H1 (cell line): ENCODE results near the gene RBM46. TPM values are rescaled to one million over a fixed set of nuclear protein-coding genes. Genes with fewer than 3 reads are reported as not detected.

Experiments used
- CTCF ChIA-PET: fragments of 300-600 bp; sonication (Branson Sonifier 250); formaldehyde crosslinking; loops from one replicate; lab custom pipeline; 2021; ENCODE audit not compliant: partially characterized antibody; lab: Charles Lee
- POLR2A ChIA-PET: fragments of 300-600 bp; sonication (Branson Sonifier 250); formaldehyde crosslinking; loops from one replicate; lab custom pipeline; 2021; ENCODE audit warnings: inconsistent platforms; ENCODE audit not compliant: partially characterized antibody; lab: Charles Lee
- DNase-seq, 2 experiments: peaks; one replicate each; pipeline versions ENCODE4 v3.0.0 to v3.0.0-alpha.2; 2010 to 2022; ENCODE audit warnings: low spot score in 2 of 2, low read depth in 1 of 2, mixed read lengths in 1 of 2
- FAIRE-seq: peaks from 2 replicates; lab custom pipeline; 2011; peaks lifted over from hg19 to GRCh38; lab: Jason Lieb, UNC
- H2AFZ ChIP-seq: 2 replicates; pipeline ENCODE4 v1.8.1; 2012; ENCODE audit warnings: low read length, inconsistent platforms
- H2AK5ac ChIP-seq: 2 replicates; pipeline ENCODE4 v1.6.1; 2013; ENCODE audit warnings: low read depth, low read length
- H2BK120ac ChIP-seq: replicated peaks from 2 replicates; pipeline ENCODE3; 2013; ENCODE audit warnings: low read depth, low read length, inconsistent platforms
- H2BK12ac ChIP-seq: 2 replicates; pipeline ENCODE4 v1.6.1; 2013; ENCODE audit warnings: low read depth, low read length
- H2BK15ac ChIP-seq: 2 replicates; pipeline ENCODE4 v1.6.1; 2013; ENCODE audit warnings: low read length
- H2BK20ac ChIP-seq: 2 replicates; pipeline ENCODE4 v1.6.1; 2013; ENCODE audit warnings: low read length
- H2BK5ac ChIP-seq: 2 replicates; pipeline ENCODE4 v1.6.1; 2013; ENCODE audit warnings: low read depth, low read length
- H3K14ac ChIP-seq: 2 replicates; pipeline ENCODE4 v1.6.1; 2013; ENCODE audit warnings: inconsistent platforms; ENCODE audit not compliant: insufficient read length
- H3K18ac ChIP-seq: 2 replicates; pipeline ENCODE4 v1.6.1; 2013; ENCODE audit warnings: low read length; ENCODE audit errors: extremely low read depth
- H3K23ac ChIP-seq: 2 replicates; pipeline ENCODE4 v1.6.1; 2013; ENCODE audit warnings: inconsistent platforms; ENCODE audit not compliant: insufficient read length
- H3K23me2 ChIP-seq: 2 replicates; pipeline ENCODE4 v1.6.1; 2013; ENCODE audit warnings: low read depth, low read length
- H3K27ac ChIP-seq: 2 replicates; pipeline ENCODE4 v1.6.1; 2011; ENCODE audit warnings: low read depth, low read length, inconsistent platforms
- H3K27me3 ChIP-seq, 4 experiments: replicated peaks in 1 of 4; 1 replicate in 1 of 4; 2 replicates in 3 of 4; pipeline versions ENCODE4 v1.6.1 to v1.8.1; 2011 to 2013; ENCODE audit warnings: low read length in 3 of 4, mild to moderate bottlenecking in 3 of 4, inconsistent platforms in 2 of 4, mixed read lengths in 2 of 4, moderate library complexity in 1 of 4; ENCODE audit not compliant: control insufficient read depth in 3 of 4, insufficient read depth in 3 of 4; ENCODE audit errors: extremely low read depth in 1 of 4
- H3K36me3 ChIP-seq, 4 experiments: 2 replicates each; pipeline versions ENCODE4 v1.6.1 to v1.8.1; 2011 to 2013; ENCODE audit warnings: mild to moderate bottlenecking in 4 of 4, low read length in 3 of 4, moderate library complexity in 2 of 4, control low read depth in 1 of 4, inconsistent platforms in 1 of 4; ENCODE audit not compliant: insufficient read depth in 4 of 4, control insufficient read depth in 2 of 4
- H3K4ac ChIP-seq: replicated peaks from 2 replicates; pipeline ENCODE3; 2013; ENCODE audit warnings: low read length, low read depth, mixed read lengths, inconsistent platforms; ENCODE audit not compliant: insufficient read length
- H3K4me1 ChIP-seq, 4 experiments: replicated peaks in 1 of 4; 1 replicate in 1 of 4; 2 replicates in 3 of 4; pipeline versions ENCODE4 v1.6.1 to v1.8.1; 2011 to 2013; ENCODE audit warnings: low read length in 3 of 4, inconsistent platforms in 2 of 4, mixed read lengths in 1 of 4; ENCODE audit not compliant: insufficient read depth in 4 of 4, control insufficient read depth in 3 of 4
- H3K4me2 ChIP-seq, 2 experiments: 2 replicates each; pipeline versions ENCODE4 v1.6.1 to v1.8.1; 2011 to 2013; ENCODE audit warnings: low read depth in 2 of 2, low read length in 2 of 2, control low read depth in 1 of 2, inconsistent platforms in 1 of 2, mild to moderate bottlenecking in 1 of 2; ENCODE audit not compliant: insufficient read depth in 1 of 2
- H3K4me3 ChIP-seq, 4 experiments: fragments of 200-600, 300-600 bp in 1 of 4; sonication (generic), shearing (Covaris generic), sonication (Bioruptor Twin) in 1 of 4; 2 replicates each; pipeline versions ENCODE4 v1.5.1 to v1.8.1; 2011 to 2016; ENCODE audit warnings: low read length in 4 of 4, low read depth in 3 of 4, control low read depth in 2 of 4, inconsistent platforms in 2 of 4, mild to moderate bottlenecking in 2 of 4, mixed read lengths in 1 of 4, moderate library complexity in 1 of 4; ENCODE audit not compliant: insufficient read depth in 2 of 4; ENCODE audit errors: extremely low read depth in 1 of 4
- H3K56ac ChIP-seq: replicated peaks from 2 replicates; pipeline ENCODE3; 2013; ENCODE audit warnings: low read depth, mild to moderate bottlenecking, mixed read lengths, low read length, inconsistent platforms; ENCODE audit not compliant: insufficient read length
- H3K79me1 ChIP-seq: 2 replicates; pipeline ENCODE4 v1.6.1; 2013; ENCODE audit warnings: low read depth, low read length, control low read depth
- H3K79me2 ChIP-seq, 2 experiments: 2 replicates each; pipeline versions ENCODE4 v1.6.1 to v1.8.1; 2012 to 2013; ENCODE audit warnings: low read length in 2 of 2, mild to moderate bottlenecking in 2 of 2, inconsistent platforms in 1 of 2; ENCODE audit not compliant: insufficient read depth in 2 of 2, control insufficient read depth in 1 of 2
- H3K9ac ChIP-seq, 4 experiments: replicated peaks in 1 of 4; 1 replicate in 1 of 4; 2 replicates in 3 of 4; pipeline versions ENCODE4 v1.6.1 to v1.8.1; 2011 to 2013; ENCODE audit warnings: low read depth in 3 of 4, low read length in 3 of 4, control low read depth in 2 of 4, mild to moderate bottlenecking in 2 of 4, moderate library complexity in 2 of 4, inconsistent platforms in 1 of 4; ENCODE audit errors: extremely low read depth in 1 of 4
- H3K9me3 ChIP-seq, 2 experiments: 2 replicates each; pipeline versions ENCODE4 v1.6.1 to v1.8.1; 2012 to 2013; ENCODE audit warnings: mild to moderate bottlenecking in 2 of 2, moderate library complexity in 2 of 2, control low read depth in 1 of 2, inconsistent platforms in 1 of 2, low read depth in 1 of 2, low read length in 1 of 2, mixed read lengths in 1 of 2; ENCODE audit not compliant: insufficient read depth in 2 of 2
- H4K20me1 ChIP-seq, 2 experiments: replicated peaks in 1 of 2; 2 replicates each; pipeline versions ENCODE3 to v1.8.1; 2011 to 2013; ENCODE audit warnings: inconsistent platforms in 2 of 2, low read length in 2 of 2, mild to moderate bottlenecking in 1 of 2; ENCODE audit not compliant: insufficient read depth in 2 of 2, control insufficient read depth in 1 of 2
- H4K5ac ChIP-seq: 2 replicates; pipeline ENCODE4 v1.6.1; 2013; ENCODE audit warnings: low read length, low read depth, mixed read lengths, inconsistent platforms; ENCODE audit not compliant: insufficient read length
- H4K8ac ChIP-seq: 2 replicates; pipeline ENCODE4 v1.8.0; 2013; ENCODE audit warnings: mild to moderate bottlenecking, moderate library complexity, low read length, inconsistent platforms; ENCODE audit not compliant: insufficient read depth; ENCODE audit errors: extremely low read depth
- H4K91ac ChIP-seq: replicated peaks from 2 replicates; pipeline ENCODE3; 2013; ENCODE audit warnings: low read length, mixed read lengths, inconsistent platforms; ENCODE audit not compliant: insufficient read length
- ATF2 ChIP-seq: IDR thresholded peaks from 2 replicates; pipeline ENCODE4 v1.6.1; 2012; ENCODE audit warnings: low read length, inconsistent platforms
- BCL11A ChIP-seq, 2 experiments: IDR thresholded peaks; one replicate each; pipeline ENCODE4 v1.6.1; 2011; ENCODE audit warnings: low read depth in 2 of 2, low read length in 2 of 2, mild to moderate bottlenecking in 2 of 2
- CHD2 ChIP-seq: IDR thresholded peaks from 2 replicates; pipeline ENCODE4 v1.6.1; 2012; ENCODE audit warnings: low read length, improper control_type of control experiment
- EZH2 ChIP-seq: fragments of 200-600 bp; sonication (generic); IDR thresholded peaks from 2 replicates; pipeline ENCODE4 v1.7.1; 2012; ENCODE audit warnings: low read depth, mild to moderate bottlenecking, moderate library complexity, low read length, inconsistent platforms; ENCODE audit not compliant: severe bottlenecking
- MAX ChIP-seq: IDR thresholded peaks from 2 replicates; pipeline ENCODE4 v1.6.1; 2012; ENCODE audit warnings: inconsistent platforms
- NRF1 ChIP-seq: IDR thresholded peaks from 2 replicates; pipeline ENCODE4 v1.6.1; 2011; ENCODE audit warnings: mild to moderate bottlenecking, low read depth, low read length, improper control_type of control experiment
- POLR2A ChIP-seq, 2 experiments: IDR thresholded peaks; 1 replicate in 1 of 2; 2 replicates in 1 of 2; pipeline ENCODE4 v1.6.1; 2011; ENCODE audit warnings: low read depth in 2 of 2, low read length in 2 of 2, mild to moderate bottlenecking in 2 of 2; ENCODE audit errors: control extremely low read depth in 1 of 2
- RBBP5 ChIP-seq: IDR thresholded peaks from 2 replicates; pipeline ENCODE4 v1.7.1; 2012; ENCODE audit warnings: low read depth, mild to moderate bottlenecking, inconsistent platforms, low read length, moderate library complexity, borderline replicate concordance
- SIX5 ChIP-seq: IDR thresholded peaks from 2 replicates; pipeline ENCODE4 v1.6.1; 2011; ENCODE audit warnings: mild to moderate bottlenecking, low read depth, low read length
- TEAD4 ChIP-seq: IDR thresholded peaks from 2 replicates; pipeline ENCODE4 v1.6.1; 2012; ENCODE audit warnings: low read depth, low read length, inconsistent platforms, mixed read lengths
- ZNF274 ChIP-seq: IDR thresholded peaks from 2 replicates; pipeline ENCODE4 v1.7.0; 2012; ENCODE audit warnings: low read length, borderline replicate concordance; ENCODE audit errors: extremely low read depth
- WGBS, 2 experiments: shearing (Covaris generic) in 1 of 2; methylation state at CpG; one replicate each; pipeline versions ENCODE4 v1.1.6 to v1.1.7; 2013 to 2015; ENCODE audit warnings: low lambda C conversion rate in 2 of 2, mixed read lengths in 2 of 2, inconsistent platforms in 1 of 2, low coverage in 1 of 2, missing lambda C conversion rate in 1 of 2; ENCODE audit not compliant: insufficient replicate concordance in 2 of 2, insufficient coverage in 1 of 2, insufficient read length in 1 of 2; ENCODE audit errors: extremely low coverage in 1 of 2, missing lambda C conversion rate in 1 of 2; 5-methylcytosine and 5-hydroxymethylcytosine counted together
- polyA plus RNA-seq, 7 experiments: library from polyadenylated mRNA; depleted of rRNA in 3 of 7; stranded (reverse) in 5 of 7; unstranded in 2 of 7; fragments of >200 nt in 5 of 7; fragments of 200-250 nt in 2 of 7; gene quantifications; 1 replicate in 5 of 7; 2 replicates in 1 of 7; 4 replicates in 1 of 7; pipeline versions ENCODE4 v1.2.1 to v1.2.3, GENCODE V29; 2011 to 2013; ENCODE audit warnings: missing spikeins in 2 of 7, mixed read lengths in 2 of 7
- total RNA-seq: library from RNA; stranded (reverse); fragmentation: NEBNext Ultra II Directional; extraction: Animal tissue kit (Norgen Biotek cat#: 25700); gene quantifications from 2 replicates; pipeline ENCODE4 v1.2.1, GENCODE V29; 2021

RBM46 gene
- total and polyA plus RNA-seq, 2 of the 8 experiments (the other 6 are each of a cell fraction or from before 2014, with no cell fraction given): 0.12 to 0.54 TPM

GRCh38 chr4:154838694-154839093, 57.6 kb downstream of the RBM46 start:
- Histone ChIP-seq H3K79me2 (no peaks in the 10 kb centered on the region), H2BK5ac (no peak overlapping the region), H3K23me2 (no peaks in the 10 kb centered on the region), H3K23ac (no peak overlapping the region), H4K5ac (no peak overlapping the region), H3K79me1 (no peaks in the 10 kb centered on the region), H4K91ac (no peak overlapping the region), H3K36me3 (no peaks in the 10 kb centered on the region), H3K14ac (no peak overlapping the region), H3K27ac (no peak overlapping the region), H3K9ac (no peak overlapping the region), H3K4me3 (no peak overlapping the region), H4K8ac (no peak overlapping the region), H3K56ac (no peak overlapping the region), H2BK120ac (no peak overlapping the region), H3K4ac (no peak overlapping the region), H3K4me1 (peaks cover 0 to 4% (median 2%) of the 10 kb centered on the region in 4 experiments; a peak in 3 of 7 replicates), H3K18ac (no peak overlapping the region)
- FAIRE-seq: no peak
- CTCF ChIA-PET: interaction anchor here (0.7 to 3.5 kb wide), 6 partner anchors 9 to 89 kb away, joined by 3 to 13 read pairs (median 3); no protein-coding TSS in a partner anchor
- POLR2A ChIA-PET: no interaction called here
- TF ChIP-seq ATF2: no peak
- TF ChIP-seq ZNF274: no peak
- no peak for TF ChIP-seq TEAD4
- TF ChIP-seq EZH2: no peak
- no peak for TF ChIP-seq CHD2
- no peak for TF ChIP-seq MAX
- TF ChIP-seq RBBP5: no peak
- no peak for TF ChIP-seq NRF1
- TF ChIP-seq BCL11A (IDR thresholded peaks at IDR 0.05; ENCODE audit: low read depth in 2 of 2, low read length in 2 of 2): no peak
- TF ChIP-seq POLR2A (IDR thresholded peaks at IDR 0.05; ENCODE audit: control extremely low read depth in 1 of 2, low read depth in 2 of 2, low read length in 2 of 2): no peak
- TF ChIP-seq SIX5: no peak
- TF ChIP-seq, all 59 proteins: peak for 0
- H2BK20ac ChIP-seq: no peak overlapping the region
- DNase-seq: no peak
- WGBS, 2 experiments: 85% methylated on average over 8 of the region's 8 CpGs; no CpG with 5 or more reads in 1 of the 2 experiments
- no peak overlapping the region for H2AK5ac ChIP-seq
- H4K20me1 ChIP-seq: no peaks in the 10 kb centered on the region
- H3K4me2 ChIP-seq: no peak overlapping the region
- H3K9me3 ChIP-seq: no peaks in the 10 kb centered on the region; a peak in 1 of 4 replicates
- no peak overlapping the region for H2BK12ac ChIP-seq
- H2BK15ac ChIP-seq: no peak overlapping the region
- H3K27me3 ChIP-seq: no peaks in the 10 kb centered on the region
- H2AFZ ChIP-seq: no peak overlapping the region
